Measurements from ENCODE around the gene PACC1. TPM values are rescaled to one million over a fixed set of nuclear protein-coding genes. Genes with fewer than 3 reads are reported as not detected.

PACC1 gene
- total and polyA plus RNA-seq, 10 of the 15 experiments (the other 5 are each of a cell fraction or from before 2014, with no cell fraction given): 16.1 to 29.7 (median 19.3) TPM

GRCh38 chr1:212355230-212355969 is 59.3 kb downstream of the PACC1 start:
- Histone ChIP-seq H3K9ac (ENCODE audit: control insufficient read depth, insufficient read depth, low read length) (no peak overlapping the region), H3K4me1 (ENCODE audit: control insufficient read depth, insufficient read depth, low read length) (no peaks in the 10 kb centered on the region), H3K27me3 (replicated peaks in 1 of 2; ENCODE audit: control insufficient read depth in 2 of 2, insufficient read depth in 2 of 2, low read length in 1 of 2) (no peaks in the 10 kb centered on the region), H3K4me2 (ENCODE audit: control insufficient read depth, insufficient read depth) (no peak overlapping the region), H3K27ac (ENCODE audit: control insufficient read depth, insufficient read depth) (no peak overlapping the region), H3K36me3 (ENCODE audit: control insufficient read depth in 2 of 2, insufficient read depth in 2 of 2, low read length in 1 of 2) (peaks cover 10 to 32% of the 10 kb centered on the region in 2 experiments), H3K9me3 (replicated peaks; ENCODE audit: control insufficient read depth, insufficient read depth, low read length) (no peaks in the 10 kb centered on the region), H4K20me1 (ENCODE audit: control insufficient read depth, insufficient read depth) (no peaks in the 10 kb centered on the region), H3K79me2 (ENCODE audit: control insufficient read depth, insufficient read depth, low read length) (no peaks in the 10 kb centered on the region), H3K4me3 (no peak overlapping the region), H2AFZ (ENCODE audit: control insufficient read depth, low read depth, low read length) (no peak overlapping the region)
- DNase-seq (ENCODE audit: low read depth, low spot score) (no peak), FAIRE-seq (no peak), ATAC-seq (no peak)
- no TSS peak for BruUV-seq (replicated peaks)
- SMC1A ChIA-PET (ENCODE audit: uncharacterized antibody, unreplicated experiment): interaction anchor here (1.1 to 1.8 kb wide), 5 partner anchors 10 to 289 kb away, joined by 4 to 7 read pairs (median 5); no protein-coding TSS in a partner anchor
- 95% methylated on average over 3 of the region's 3 CpGs for WGBS (ENCODE audit: insufficient coverage, insufficient replicate concordance, low lambda C conversion rate, missing lambda C conversion rate)
- TF ChIP-seq, protein P1, sequence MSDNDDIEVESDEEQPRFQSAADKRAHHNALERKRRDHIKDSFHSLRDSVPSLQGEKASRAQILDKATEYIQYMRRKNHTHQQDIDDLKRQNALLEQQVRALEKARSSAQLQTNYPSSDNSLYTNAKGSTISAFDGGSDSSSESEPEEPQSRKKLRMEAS (IDR thresholded peaks at IDR 0.05; ENCODE audit: low read depth, low read length): no peak
- no peak for TF ChIP-seq EP300 (IDR thresholded peaks at IDR 0.05; ENCODE audit: borderline replicate concordance in 1 of 2, control insufficient read depth in 1 of 2, low read depth in 2 of 2, low read length in 2 of 2)
- TF ChIP-seq CBFB (IDR thresholded peaks at IDR 0.05; ENCODE audit: low read depth): no peak
- TF ChIP-seq BCL11A (IDR thresholded peaks at IDR 0.05; ENCODE audit: low read depth, low read length): no peak
- TF ChIP-seq, protein P2, sequence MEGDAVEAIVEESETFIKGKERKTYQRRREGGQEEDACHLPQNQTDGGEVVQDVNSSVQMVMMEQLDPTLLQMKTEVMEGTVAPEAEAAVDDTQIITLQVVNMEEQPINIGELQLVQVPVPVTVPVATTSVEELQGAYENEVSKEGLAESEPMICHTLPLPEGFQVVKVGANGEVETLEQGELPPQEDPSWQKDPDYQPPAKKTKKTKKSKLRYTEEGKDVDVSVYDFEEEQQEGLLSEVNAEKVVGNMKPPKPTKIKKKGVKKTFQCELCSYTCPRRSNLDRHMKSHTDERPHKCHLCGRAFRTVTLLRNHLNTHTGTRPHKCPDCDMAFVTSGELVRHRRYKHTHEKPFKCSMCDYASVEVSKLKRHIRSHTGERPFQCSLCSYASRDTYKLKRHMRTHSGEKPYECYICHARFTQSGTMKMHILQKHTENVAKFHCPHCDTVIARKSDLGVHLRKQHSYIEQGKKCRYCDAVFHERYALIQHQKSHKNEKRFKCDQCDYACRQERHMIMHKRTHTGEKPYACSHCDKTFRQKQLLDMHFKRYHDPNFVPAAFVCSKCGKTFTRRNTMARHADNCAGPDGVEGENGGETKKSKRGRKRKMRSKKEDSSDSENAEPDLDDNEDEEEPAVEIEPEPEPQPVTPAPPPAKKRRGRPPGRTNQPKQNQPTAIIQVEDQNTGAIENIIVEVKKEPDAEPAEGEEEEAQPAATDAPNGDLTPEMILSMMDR (IDR thresholded peaks at IDR 0.05 in 2 of 3, conservative IDR thresholded peaks at IDR 0.05 in 1 of 3; ENCODE audit: control insufficient read depth in 2 of 3, extremely low read depth in 1 of 3, insufficient read depth in 1 of 3, low read depth in 3 of 3, low read length in 3 of 3): no peak
- TF ChIP-seq, protein P3, sequence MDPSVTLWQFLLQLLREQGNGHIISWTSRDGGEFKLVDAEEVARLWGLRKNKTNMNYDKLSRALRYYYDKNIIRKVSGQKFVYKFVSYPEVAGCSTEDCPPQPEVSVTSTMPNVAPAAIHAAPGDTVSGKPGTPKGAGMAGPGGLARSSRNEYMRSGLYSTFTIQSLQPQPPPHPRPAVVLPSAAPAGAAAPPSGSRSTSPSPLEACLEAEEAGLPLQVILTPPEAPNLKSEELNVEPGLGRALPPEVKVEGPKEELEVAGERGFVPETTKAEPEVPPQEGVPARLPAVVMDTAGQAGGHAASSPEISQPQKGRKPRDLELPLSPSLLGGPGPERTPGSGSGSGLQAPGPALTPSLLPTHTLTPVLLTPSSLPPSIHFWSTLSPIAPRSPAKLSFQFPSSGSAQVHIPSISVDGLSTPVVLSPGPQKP (IDR thresholded peaks at IDR 0.05; ENCODE audit: low read depth, low read length): no peak
- TF ChIP-seq CHD2 (IDR thresholded peaks at IDR 0.05; ENCODE audit: borderline replicate concordance, low read depth, low read length): no peak
- TF ChIP-seq ZNF384 (IDR thresholded peaks at IDR 0.05; ENCODE audit: borderline replicate concordance, low read depth, low read length): no peak
- no peak for TF ChIP-seq CREB1 (IDR thresholded peaks at IDR 0.05; ENCODE audit: low read depth)
- no peak for TF ChIP-seq IKZF1 (conservative IDR thresholded peaks at IDR 0.05)
- no peak for TF ChIP-seq MXI1 (IDR thresholded peaks at IDR 0.05; ENCODE audit: low read depth, low read length)
- TF ChIP-seq RB1 (IDR thresholded peaks at IDR 0.05; ENCODE audit: borderline replicate concordance): no peak
- TF ChIP-seq STAT3 (IDR thresholded peaks at IDR 0.05; ENCODE audit: low read depth, low read length): no peak
- TF ChIP-seq CHD4 (IDR thresholded peaks at IDR 0.05): no peak
- TF ChIP-seq SUZ12 (IDR thresholded peaks at IDR 0.05; ENCODE audit: unreplicated experiment): no peak
- CTCF ChIA-PET: interaction anchor here (0.7 to 2.0 kb wide), 6 partner anchors 10 to 284 kb away, joined by 3 to 11 read pairs (median 3); no protein-coding TSS in a partner anchor
- POLR2A ChIA-PET: no interaction called here
- RAD21 ChIA-PET (ENCODE audit: unreplicated experiment): interaction anchor here (0.9 to 1.9 kb wide), 2 partner anchors 12 to 285 kb away, joined by 3 to 9 read pairs; no protein-coding TSS in a partner anchor
- in situ Hi-C loops (cut with MboI) (no loop called here), intact Hi-C loops (cut with micrococcal nuclease; ENCODE audit: unreplicated experiment) (no loop called here)
